HepG2 (cell line): Measurements from ENCODE around the gene SLA2. TPM values are rescaled to one million over a fixed set of nuclear protein-coding genes. Genes with fewer than 3 reads are reported as not detected.

ENCODE experiments used
- ARNTL ChIP-seq: sonication (generic); formaldehyde crosslinking; IDR thresholded peaks from 2 replicates; pipeline ENCODE4 v1.4.0; 2020; ENCODE audit warnings: mild to moderate bottlenecking, missing genetic modification reagents
- CBFB ChIP-seq: sonication (generic); formaldehyde crosslinking; IDR thresholded peaks from 2 replicates; pipeline ENCODE4 v1.4.0; 2020; ENCODE audit warnings: missing genetic modification reagents
- CBX1 ChIP-seq: IDR thresholded peaks from one replicate; pipeline ENCODE4 v1.6.1; 2016; ENCODE audit warnings: antibody characterized with exemption, low read depth
- DMAP1 ChIP-seq: IDR thresholded peaks from 2 replicates; pipeline ENCODE4 v1.6.1; 2016
- FLYWCH1 ChIP-seq: sonication (generic); formaldehyde crosslinking; IDR thresholded peaks from 2 replicates; pipeline ENCODE4 v1.8.1; 2023; ENCODE audit warnings: mild to moderate bottlenecking, missing genetic modification reagents
- FOXA1 ChIP-seq, 2 experiments: fragments of 450-650 bp in 1 of 2; sonication (generic) in 1 of 2; formaldehyde crosslinking in 1 of 2; IDR thresholded peaks; 2 replicates each; pipeline versions ENCODE4 v1.4.0 to v1.6.1; 2016 to 2020; ENCODE audit warnings: missing genetic modification reagents in 1 of 2
- KLF11 ChIP-seq: IDR thresholded peaks from 2 replicates; pipeline ENCODE4 v1.6.1; 2016; ENCODE audit warnings: missing compliant biosample characterization
- MYC ChIP-seq: sonication (generic); formaldehyde crosslinking; IDR thresholded peaks from 2 replicates; pipeline ENCODE4 v1.9.0; 2021; ENCODE audit warnings: missing genetic modification reagents, borderline replicate concordance
- SALL2 ChIP-seq: sonication (generic); formaldehyde crosslinking; IDR thresholded peaks from 2 replicates; pipeline ENCODE4 v1.8.1; 2023; ENCODE audit warnings: mild to moderate bottlenecking, missing genetic modification reagents, inconsistent platforms
- SOX13 ChIP-seq, 3 experiments: fragments of 450-650 bp in 1 of 3; sonication (generic) in 1 of 3; formaldehyde crosslinking in 1 of 3; IDR thresholded peaks in 2 of 3; conservative IDR thresholded peaks in 1 of 3; 2 replicates each; pipeline versions ENCODE4 v1.5.0 to v1.6.1; 2016 to 2020; ENCODE audit warnings: antibody characterized with exemption in 1 of 3, mild to moderate bottlenecking in 1 of 3, missing compliant biosample characterization in 1 of 3, missing genetic modification reagents in 1 of 3, moderate library complexity in 1 of 3
- SOX5 ChIP-seq: IDR thresholded peaks from 2 replicates; pipeline ENCODE4 v1.6.1; 2016; ENCODE audit warnings: borderline replicate concordance
- THAP8 ChIP-seq: sonication (generic); formaldehyde crosslinking; IDR thresholded peaks from 2 replicates; pipeline ENCODE4 v1.5.1; 2020; ENCODE audit warnings: missing genetic modification reagents, mild to moderate bottlenecking, borderline replicate concordance
- YEATS4 ChIP-seq: sonication (generic); formaldehyde crosslinking; IDR thresholded peaks from 2 replicates; pipeline ENCODE4 v1.4.0; 2020; ENCODE audit warnings: missing genetic modification reagents, borderline replicate concordance
- YY1 ChIP-seq: IDR thresholded peaks from 2 replicates; pipeline ENCODE4 v1.6.1; 2011; ENCODE audit warnings: low read length, low read depth, moderate library complexity, mild to moderate bottlenecking; ENCODE audit not compliant: insufficient read depth, insufficient replicate concordance
- ZBTB26 ChIP-seq: IDR thresholded peaks from 2 replicates; pipeline ENCODE4 v1.6.1; 2016; ENCODE audit warnings: missing compliant biosample characterization, missing genetic modification reagents, borderline replicate concordance
- ZHX2 ChIP-seq, 2 experiments: sonication (generic) in 1 of 2; formaldehyde crosslinking in 1 of 2; IDR thresholded peaks; 2 replicates each; pipeline versions ENCODE4 v1.6.1 to v1.9.0; 2014 to 2022; ENCODE audit warnings: antibody characterized with exemption in 1 of 2, borderline replicate concordance in 1 of 2, inconsistent platforms in 1 of 2, low read depth in 1 of 2, missing genetic modification reagents in 1 of 2
- ZNF232 ChIP-seq: sonication (generic); formaldehyde crosslinking; IDR thresholded peaks from 2 replicates; pipeline ENCODE4 v1.4.0; 2020; ENCODE audit warnings: missing genetic modification reagents, borderline replicate concordance
- ZNF430 ChIP-seq: sonication (generic); formaldehyde crosslinking; IDR thresholded peaks from 2 replicates; pipeline ENCODE4 v1.9.0; 2021; ENCODE audit warnings: mild to moderate bottlenecking, missing genetic modification reagents
- ZNF784 ChIP-seq: sonication (generic); formaldehyde crosslinking; IDR thresholded peaks from 2 replicates; pipeline ENCODE4 v1.5.1; 2020; ENCODE audit warnings: missing genetic modification reagents, mild to moderate bottlenecking, borderline replicate concordance
- ZSCAN12 ChIP-seq: sonication (generic); formaldehyde crosslinking; IDR thresholded peaks from 2 replicates; pipeline ENCODE4 v1.9.0; 2021; ENCODE audit warnings: mild to moderate bottlenecking, missing genetic modification reagents
- polyA plus RNA-seq, 8 experiments: library from polyadenylated mRNA; depleted of rRNA in 3 of 8; stranded (reverse) in 7 of 8; unstranded in 1 of 8; fragments of >200 nt; fragmentation: Illumina TruSeq in 4 of 8; extraction: Trizol in 4 of 8; gene quantifications; 2 replicates each; pipeline versions ENCODE4 v1.2.1 to v1.2.3, GENCODE V29; 2011 to 2016; ENCODE audit warnings: low read depth in 4 of 8, missing spikeins in 1 of 8, mixed read lengths in 1 of 8; ENCODE audit not compliant: insufficient read depth in 1 of 8
- total RNA-seq, 5 experiments: library from RNA; depleted of rRNA; stranded (reverse); fragments of >200 nt; fragmentation: Illumina TruSeq; extraction: Trizol; gene quantifications; 2 replicates each; pipeline ENCODE4 v1.2.3, GENCODE V29; 2016; ENCODE audit warnings: low read depth in 1 of 5

The SLA2 gene
- total and polyA plus RNA-seq, 2 of the 13 experiments (the other 11 are each of a cell fraction or from before 2014, with no cell fraction given) = 1.6 to 3.6 TPM

GRCh38 chr20:36573798-36574365, 72.1 kb downstream of the SLA2 start (continued):
- TF ChIP-seq ZHX2 (IDR thresholded peaks at IDR 0.05; ENCODE audit: low read depth) (no peak), ZHX2 (CRISPR knock-in tag; IDR thresholded peaks at IDR 0.05; ENCODE audit: borderline replicate concordance) (0 out of 2 replicates have a peak, but pooled peaks have one; percentile 27), ZNF784 (CRISPR knock-in tag) (0 out of 2 replicates have a peak, but pooled peaks have one; percentile 2), SOX13 (IDR thresholded peaks at IDR 0.05) (no peak), SOX13 (CRISPR knock-in tag; conservative IDR thresholded peaks at IDR 0.05 in 1 of 2, IDR thresholded peaks at IDR 0.05 in 1 of 2) (peak in 1 of 2 experiments; percentile 6; a peak in 2 of 4 replicates), YY1 (peak; percentile 61), MYC (CRISPR knock-in tag) (peak; percentile 66; the same call in 1 of the 2 replicates), DMAP1 (no peak; the same call in 1 of the 2 replicates), YEATS4 (CRISPR knock-in tag) (peak; percentile 79), ZBTB26 (CRISPR knock-in tag) (peak; percentile 62; the same call in 1 of the 2 replicates), ZNF232 (CRISPR knock-in tag) (peak; percentile 69; the same call in 1 of the 2 replicates), ARNTL (no peak; the same call in 1 of the 2 replicates), ZNF430 (CRISPR knock-in tag) (no peak; the same call in 1 of the 2 replicates), CBFB (CRISPR knock-in tag) (peak; percentile 57; the same call in 1 of the 2 replicates), SALL2 (CRISPR knock-in tag) (no peak), CBX1 (peak; percentile 38), FOXA1 (IDR thresholded peaks at IDR 0.05) (no peak), FOXA1 (CRISPR knock-in tag; IDR thresholded peaks at IDR 0.05) (no peak), ZSCAN12 (CRISPR knock-in tag) (0 out of 2 replicates have a peak, but pooled peaks have one; percentile 52), SOX5 (CRISPR knock-in tag) (no peak), THAP8 (CRISPR knock-in tag) (peak; percentile 42; the same call in 1 of the 2 replicates), FLYWCH1 (CRISPR knock-in tag) (0 out of 2 replicates have a peak, but pooled peaks have one; percentile 36), KLF11 (CRISPR knock-in tag) (0 out of 2 replicates have a peak, but pooled peaks have one; percentile 2)
